OCI-LY7 (cell line): ENCODE data around the gene IFRD1.

Experiments
- EZH2phosphoT487 ChIP-seq: fragments of 200-600 bp; sonication (generic); IDR thresholded peaks from 2 replicates; pipeline ENCODE4 v1.6.1; 2018; ENCODE audit warnings: low read depth, borderline replicate concordance, mild to moderate bottlenecking, mixed run types, antibody characterized with exemption, low read length, moderate library complexity, mixed read lengths
- TF ChIP-seq, protein P1 (sequence below): fragments of 200-600 bp; sonication (generic); conservative IDR thresholded peaks from 2 replicates; pipeline ENCODE4 v1.5.1; 2014; ENCODE audit warnings: mild to moderate bottlenecking, antibody characterized with exemption, low read length, moderate library complexity, mixed read lengths

DNA sequence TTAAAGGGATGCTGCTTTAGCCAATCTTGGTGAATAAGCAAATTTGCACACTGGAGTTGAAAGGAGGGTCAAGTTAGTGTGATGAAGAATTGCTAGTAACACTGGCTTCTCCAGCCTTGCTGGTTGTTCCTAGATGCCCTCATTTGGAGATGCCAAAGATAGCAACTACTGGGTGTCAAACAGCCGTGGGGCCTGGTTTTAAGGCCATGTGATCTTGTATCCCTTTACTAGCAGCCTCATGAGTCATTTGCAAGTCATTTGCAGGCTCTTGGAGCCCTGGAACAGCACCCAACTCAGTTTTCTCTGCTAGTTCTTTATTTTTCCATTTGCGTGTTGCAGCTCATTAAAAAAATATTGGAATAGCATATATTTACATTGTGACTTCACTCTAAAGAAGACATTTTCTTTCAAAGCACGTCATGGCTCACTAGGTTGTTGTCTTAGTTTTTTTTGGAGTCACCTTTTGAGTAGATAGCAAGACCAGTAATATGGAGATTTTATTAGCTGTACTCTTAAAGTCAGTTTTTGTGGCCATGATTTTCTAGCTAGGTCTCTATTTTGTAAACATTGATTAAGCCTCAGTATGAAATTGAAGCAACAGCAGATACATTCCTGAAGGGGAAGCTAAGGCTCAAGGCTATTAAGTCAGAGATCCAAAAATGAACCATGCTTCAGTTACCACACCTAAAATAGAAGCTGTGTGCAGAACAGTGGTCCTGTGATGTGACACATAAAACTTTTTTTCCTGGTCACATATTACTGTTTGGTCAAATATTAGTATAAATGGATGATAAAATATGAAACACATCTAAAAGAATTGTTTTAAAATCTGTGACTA lies 31.8 kb downstream of the IFRD1 start:
- TF ChIP-seq, protein P1, sequence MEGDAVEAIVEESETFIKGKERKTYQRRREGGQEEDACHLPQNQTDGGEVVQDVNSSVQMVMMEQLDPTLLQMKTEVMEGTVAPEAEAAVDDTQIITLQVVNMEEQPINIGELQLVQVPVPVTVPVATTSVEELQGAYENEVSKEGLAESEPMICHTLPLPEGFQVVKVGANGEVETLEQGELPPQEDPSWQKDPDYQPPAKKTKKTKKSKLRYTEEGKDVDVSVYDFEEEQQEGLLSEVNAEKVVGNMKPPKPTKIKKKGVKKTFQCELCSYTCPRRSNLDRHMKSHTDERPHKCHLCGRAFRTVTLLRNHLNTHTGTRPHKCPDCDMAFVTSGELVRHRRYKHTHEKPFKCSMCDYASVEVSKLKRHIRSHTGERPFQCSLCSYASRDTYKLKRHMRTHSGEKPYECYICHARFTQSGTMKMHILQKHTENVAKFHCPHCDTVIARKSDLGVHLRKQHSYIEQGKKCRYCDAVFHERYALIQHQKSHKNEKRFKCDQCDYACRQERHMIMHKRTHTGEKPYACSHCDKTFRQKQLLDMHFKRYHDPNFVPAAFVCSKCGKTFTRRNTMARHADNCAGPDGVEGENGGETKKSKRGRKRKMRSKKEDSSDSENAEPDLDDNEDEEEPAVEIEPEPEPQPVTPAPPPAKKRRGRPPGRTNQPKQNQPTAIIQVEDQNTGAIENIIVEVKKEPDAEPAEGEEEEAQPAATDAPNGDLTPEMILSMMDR, result no peak
- no peak for TF ChIP-seq EZH2phosphoT487
